DOHH2 (cell line): Measurements from ENCODE around the gene TRPM3.

Experiments
- H3F3A ChIP-seq: fragments of 200-600 bp; sonication (generic), shearing (Covaris generic); 2 replicates; pipeline ENCODE4 v1.6.0; 2016; ENCODE audit warnings: antibody characterized with exemption, mild to moderate bottlenecking; ENCODE audit not compliant: control insufficient read depth, insufficient read depth
- H3K27ac ChIP-seq: fragments of 200-600 bp; sonication (generic); 2 replicates; pipeline ENCODE4 v1.5.1; 2014; ENCODE audit warnings: low read depth, mild to moderate bottlenecking, low read length, moderate library complexity
- H3K27me3 ChIP-seq: fragments of 200-600 bp; sonication (generic); 2 replicates; pipeline ENCODE4 v1.6.1; 2014; ENCODE audit warnings: mild to moderate bottlenecking, low read length, mixed read lengths; ENCODE audit not compliant: control insufficient read depth
- H3K36me3 ChIP-seq: fragments of 200-600 bp; sonication (generic); 2 replicates; pipeline ENCODE4 v1.6.1; 2014; ENCODE audit warnings: mild to moderate bottlenecking, low read length, moderate library complexity, mixed read lengths; ENCODE audit not compliant: control insufficient read depth
- H3K4me1 ChIP-seq: fragments of 200-600 bp; sonication (generic); 2 replicates; pipeline ENCODE4 v1.6.1; 2014; ENCODE audit warnings: mild to moderate bottlenecking, low read length, mixed read lengths; ENCODE audit not compliant: control insufficient read depth
- H3K4me2 ChIP-seq: fragments of 200-600 bp; sonication (generic); 2 replicates; pipeline ENCODE4 v1.6.0; 2014; ENCODE audit warnings: mild to moderate bottlenecking, low read length, moderate library complexity
- H3K4me3 ChIP-seq: fragments of 200-600 bp; sonication (generic); 2 replicates; pipeline ENCODE4 v1.5.1; 2014; ENCODE audit warnings: mild to moderate bottlenecking, low read length, mixed read lengths
- H3K79me2 ChIP-seq: fragments of 200-600 bp; sonication (generic); 2 replicates; pipeline ENCODE4 v1.6.1; 2014; ENCODE audit warnings: mild to moderate bottlenecking, low read length, mixed read lengths; ENCODE audit not compliant: control insufficient read depth
- H3K9me2 ChIP-seq: fragments of 200-600 bp; sonication (generic); replicated peaks from 2 replicates; pipeline ENCODE4 v1.6.1; 2014; ENCODE audit warnings: mild to moderate bottlenecking, low read length, mixed read lengths; ENCODE audit not compliant: control insufficient read depth
- H3K9me3 ChIP-seq: fragments of 200-600 bp; sonication (generic); 2 replicates; pipeline ENCODE4 v1.6.1; 2014; ENCODE audit warnings: antibody characterized with exemption, low read length, mixed read lengths; ENCODE audit not compliant: control insufficient read depth, insufficient read depth
- H4K20me1 ChIP-seq: fragments of 200-600 bp; sonication (generic); 2 replicates; pipeline ENCODE4 v1.6.0; 2014; ENCODE audit warnings: low read depth, mild to moderate bottlenecking, antibody characterized with exemption, low read length, moderate library complexity; ENCODE audit not compliant: control insufficient read depth, insufficient read depth
- CTCF ChIP-seq: fragments of 200-600 bp; sonication (generic); IDR thresholded peaks from one replicate; pipeline ENCODE4 v1.5.1; 2014; ENCODE audit warnings: antibody characterized with exemption, mild to moderate bottlenecking, low read depth, low read length; ENCODE audit not compliant: poor library complexity, severe bottlenecking
- EZH2phosphoT487 ChIP-seq: fragments of 200-600 bp; sonication (generic); IDR thresholded peaks from 2 replicates; pipeline ENCODE4 v1.6.1; 2017; ENCODE audit warnings: borderline replicate concordance, mild to moderate bottlenecking, antibody characterized with exemption, low read length, moderate library complexity, mixed read lengths

The TRPM3 gene

GRCh38 chr9:71036501-71036900, 84.9 kb downstream of the TRPM3 start:
- H3K9me3 ChIP-seq = no peaks in the 10 kb centered on the region
- no peaks in the 10 kb centered on the region for H3K79me2 ChIP-seq
- TF ChIP-seq CTCF = no peak
- no peak for TF ChIP-seq EZH2phosphoT487

GRCh38 chr9:71032779-71033178, 88.6 kb downstream of the TRPM3 start:
- no peak overlapping the region for H3K4me2 ChIP-seq
- H3K36me3 ChIP-seq = no peaks in the 10 kb centered on the region
- no peaks in the 10 kb centered on the region for H3K9me3 ChIP-seq
- no peak overlapping the region for H3K4me3 ChIP-seq
- H4K20me1 ChIP-seq = no peaks in the 10 kb centered on the region
- no peaks in the 10 kb centered on the region for H3K9me2 ChIP-seq
- no peak overlapping the region for H3K27ac ChIP-seq
- no peaks in the 10 kb centered on the region for H3F3A ChIP-seq
- H3K4me1 ChIP-seq = no peaks in the 10 kb centered on the region
- H3K79me2 ChIP-seq = no peaks in the 10 kb centered on the region
- no peaks in the 10 kb centered on the region for H3K27me3 ChIP-seq
- TF ChIP-seq CTCF (no peak), EZH2phosphoT487 (no peak)

More at GRCh38 chr9:71036501-71036900, 84.9 kb downstream of the TRPM3 start:
- Histone ChIP-seq H3K4me2 (no peak overlapping the region), H3K27me3 (no peaks in the 10 kb centered on the region), H3K4me3 (no peak overlapping the region), H4K20me1 (no peaks in the 10 kb centered on the region), H3K4me1 (no peaks in the 10 kb centered on the region), H3K27ac (no peak overlapping the region), H3K36me3 (no peaks in the 10 kb centered on the region), H3F3A (no peaks in the 10 kb centered on the region), H3K9me2 (no peaks in the 10 kb centered on the region)

GRCh38 chr9:71025728-71026127, 95.7 kb downstream of the TRPM3 start:
- Histone ChIP-seq H3K27me3 (no peaks in the 10 kb centered on the region), H3K36me3 (no peaks in the 10 kb centered on the region), H3K27ac (no peak overlapping the region), H3K4me1 (no peaks in the 10 kb centered on the region), H3K9me3 (no peaks in the 10 kb centered on the region), H3K9me2 (no peaks in the 10 kb centered on the region), H3K79me2 (no peaks in the 10 kb centered on the region), H4K20me1 (no peaks in the 10 kb centered on the region), H3K4me2 (no peak overlapping the region), H3K4me3 (no peak overlapping the region), H3F3A (no peaks in the 10 kb centered on the region)
- TF ChIP-seq CTCF (no peak), EZH2phosphoT487 (no peak)

GRCh38 chr9:71025201-71025600, 96.2 kb downstream of the TRPM3 start:
- Histone ChIP-seq H3K36me3 (no peaks in the 10 kb centered on the region), H3K27me3 (no peaks in the 10 kb centered on the region), H3K4me1 (no peaks in the 10 kb centered on the region), H3K4me2 (no peak overlapping the region), H3F3A (no peaks in the 10 kb centered on the region), H3K79me2 (no peaks in the 10 kb centered on the region), H4K20me1 (no peaks in the 10 kb centered on the region), H3K27ac (no peak overlapping the region), H3K4me3 (no peak overlapping the region), H3K9me3 (no peaks in the 10 kb centered on the region), H3K9me2 (no peaks in the 10 kb centered on the region)
- TF ChIP-seq EZH2phosphoT487 = no peak
- TF ChIP-seq CTCF = no peak
